UCSD-AML1 (cell line): ENCODE data around the gene CSMD2.
A peak's percentile ranks its signal among the peaks of the same experiment; 100 is the strongest.
"Not testable (repeated sequence)": the region's sequence is repeated elsewhere in the genome, so short reads cannot be mapped to it uniquely, and the experiment has no call there.

Experiments used
- DNase-seq: peaks from one replicate; lab custom pipeline; 2025; ENCODE audit not compliant: unreplicated experiment; lab: John Stamatoyannopoulos, UW

The CSMD2 gene

DNA sequence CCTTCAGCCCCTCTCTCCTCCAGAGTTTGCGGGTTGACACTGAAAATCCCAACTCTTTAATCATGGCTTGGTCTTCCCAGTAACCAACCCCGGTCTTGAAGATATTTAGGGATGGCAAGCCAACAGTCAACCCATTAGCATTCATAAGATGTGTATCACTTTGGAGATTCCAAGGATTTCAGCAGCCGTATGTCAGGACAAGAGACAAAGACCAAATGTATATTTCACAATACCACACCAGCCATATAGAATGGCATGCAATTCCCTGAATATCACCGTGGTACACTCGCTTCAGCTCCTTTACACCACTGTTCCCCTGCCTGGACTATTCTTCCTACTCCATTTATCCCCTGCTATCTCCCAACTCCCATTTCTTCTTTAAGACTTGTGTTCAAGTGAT, 109.2 kb downstream of the CSMD2 start:
- no peak for DNase-seq

- DNase-seq: no peak
These were observed 110.1 kb downstream of the CSMD2 start for GRCh38 chr1:34054920-34055319.

GRCh38 chr1:34053660-34054059, 111.4 kb downstream of the CSMD2 start:
- no peak for DNase-seq

- DNase-seq: no peak
These were observed 112.5 kb downstream of the CSMD2 start for GRCh38 chr1:34052565-34052964.

DNA sequence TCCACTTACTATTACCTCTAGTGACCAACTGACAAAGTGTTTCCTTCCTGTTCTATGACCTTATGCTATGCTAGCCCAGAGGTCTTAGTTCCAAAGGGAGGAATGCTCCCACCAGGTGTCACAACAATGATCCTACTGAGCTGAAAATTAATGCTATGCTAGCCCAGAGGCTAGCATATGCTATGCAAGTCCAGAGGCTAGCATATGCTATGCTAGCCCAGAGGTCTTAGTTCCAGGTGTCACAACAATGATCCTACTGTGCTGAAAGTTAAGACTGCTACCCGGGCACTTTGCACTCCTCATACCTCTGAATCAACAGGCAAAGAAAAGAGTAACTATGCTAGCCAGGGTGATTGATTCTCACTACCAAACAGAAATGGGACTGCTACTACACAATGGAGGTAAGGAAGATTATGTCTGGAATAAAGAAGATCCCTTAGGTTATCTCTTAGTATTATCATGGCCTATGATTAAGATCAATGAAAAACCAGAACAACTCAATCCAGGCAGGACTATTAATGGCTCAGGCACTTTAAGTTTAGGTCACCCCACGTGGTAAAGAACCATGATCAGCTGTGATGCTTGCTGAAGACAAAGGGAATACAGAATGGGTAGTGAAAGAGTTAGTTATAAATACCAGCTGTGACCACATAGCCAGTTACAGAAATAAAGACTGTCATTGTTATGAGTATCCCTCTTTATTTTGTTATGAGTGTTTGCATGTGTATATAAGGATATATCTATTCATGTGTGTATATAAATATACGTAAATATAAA, 114.1 kb downstream of the CSMD2 start:
- DNase-seq: no peak

DNA sequence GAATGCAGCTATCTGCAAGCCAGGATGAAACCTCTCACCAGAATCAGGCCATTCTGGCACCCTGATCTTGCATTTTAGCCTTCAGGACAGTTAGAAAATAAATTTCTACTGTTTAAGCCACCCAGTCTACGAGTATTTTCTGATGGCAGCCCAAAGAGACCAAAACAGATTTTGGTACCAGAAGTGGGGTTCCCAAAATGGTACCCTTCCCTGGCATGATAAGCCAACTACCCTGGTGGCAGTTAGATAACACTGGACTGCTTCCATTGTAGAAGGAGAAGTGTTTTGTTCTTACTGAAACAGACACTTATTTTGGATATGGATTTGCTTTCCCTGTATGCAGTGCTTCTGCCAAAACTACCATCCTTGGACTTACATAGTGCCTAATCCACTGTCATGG, 115.0 kb downstream of the CSMD2 start:
- DNase-seq: no peak

- DNase-seq: no peak
These were observed 115.6 kb downstream of the CSMD2 start for GRCh38 chr1:34049477-34049876.

DNA sequence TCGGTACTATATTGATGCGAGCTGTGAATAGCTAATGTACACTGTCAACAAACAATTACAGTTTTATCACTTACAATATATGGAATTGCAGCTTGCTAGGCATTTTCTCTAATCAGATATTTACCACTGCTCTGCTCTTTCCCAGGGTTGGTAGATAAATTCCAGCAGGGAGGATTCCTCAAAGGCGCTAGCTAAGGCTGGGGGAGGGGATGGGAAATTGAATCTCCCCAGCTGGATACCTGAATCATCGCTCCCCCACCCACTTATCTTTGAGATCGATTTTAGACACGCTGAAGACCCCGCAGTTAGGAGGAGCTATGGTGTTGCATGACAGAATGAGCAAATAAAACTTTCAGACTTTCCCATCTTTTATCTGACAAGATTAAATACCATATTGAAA, 127.2 kb downstream of the CSMD2 start:
- DNase-seq: no peak

- DNase-seq: no peak
These were observed 127.9 kb downstream of the CSMD2 start for GRCh38 chr1:34037109-34037508.

GRCh38 chr1:34034036-34034435, 131.0 kb downstream of the CSMD2 start:
- no peak for DNase-seq

GRCh38 chr1:34029954-34030353, 135.1 kb downstream of the CSMD2 start:
- DNase-seq: no peak

GRCh38 chr1:34029515-34029914, 135.5 kb downstream of the CSMD2 start:
- no peak for DNase-seq

DNA sequence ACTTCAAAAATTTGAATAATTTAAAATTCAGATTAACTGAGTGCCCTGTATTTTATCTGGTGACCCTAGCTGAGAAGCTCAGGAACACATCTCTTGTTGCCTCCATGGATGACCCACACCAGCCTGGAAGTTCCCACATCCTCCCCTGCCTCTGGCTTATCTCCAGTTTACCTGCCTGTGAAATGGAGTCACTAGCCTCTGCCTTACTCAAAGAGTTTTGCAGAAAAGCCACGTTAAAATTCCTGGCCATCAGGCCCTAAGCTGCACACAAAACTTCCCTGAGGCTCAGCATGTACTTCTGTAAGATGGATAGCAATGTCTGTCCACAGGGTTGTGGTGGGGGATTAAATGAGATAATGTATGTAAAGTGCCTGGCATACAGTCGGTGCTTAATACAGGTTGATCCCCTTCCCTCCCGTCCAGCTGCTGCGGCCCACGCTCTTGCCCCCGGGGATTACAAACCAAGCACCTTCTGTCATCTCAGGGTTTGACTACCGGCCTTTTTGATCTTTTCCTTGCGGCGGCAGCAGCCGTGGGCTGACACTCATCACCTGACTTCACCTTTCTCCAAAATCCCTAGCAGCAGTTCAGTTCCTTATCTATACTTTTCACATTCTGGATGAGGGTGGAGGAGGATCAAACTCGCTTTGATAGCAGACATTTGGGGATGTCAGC, 136.5 kb downstream of the CSMD2 start:
- no peak for DNase-seq

DNA sequence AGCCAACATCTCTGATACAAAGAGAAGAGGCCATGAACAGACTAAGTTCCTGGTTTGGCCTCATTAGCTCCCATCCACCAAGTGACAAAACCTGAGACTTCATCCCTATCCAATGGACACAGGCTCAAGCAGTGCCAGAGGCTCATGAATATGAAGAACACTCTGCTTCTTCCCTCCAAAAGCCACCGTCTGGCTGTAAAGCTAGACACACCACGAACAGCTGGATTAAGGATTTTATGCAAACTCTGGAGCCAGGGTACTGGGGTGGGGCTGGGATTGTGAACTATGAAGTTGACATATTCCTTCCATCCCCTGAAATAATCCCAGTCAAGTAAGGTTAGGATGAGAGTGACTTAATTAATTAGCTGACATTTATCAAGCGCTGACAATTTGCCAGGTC, 139.4 kb downstream of the CSMD2 start:
- no peak for DNase-seq

- DNase-seq: no peak
These were observed 140.5 kb downstream of the CSMD2 start for GRCh38 chr1:34024485-34024884.

DNA sequence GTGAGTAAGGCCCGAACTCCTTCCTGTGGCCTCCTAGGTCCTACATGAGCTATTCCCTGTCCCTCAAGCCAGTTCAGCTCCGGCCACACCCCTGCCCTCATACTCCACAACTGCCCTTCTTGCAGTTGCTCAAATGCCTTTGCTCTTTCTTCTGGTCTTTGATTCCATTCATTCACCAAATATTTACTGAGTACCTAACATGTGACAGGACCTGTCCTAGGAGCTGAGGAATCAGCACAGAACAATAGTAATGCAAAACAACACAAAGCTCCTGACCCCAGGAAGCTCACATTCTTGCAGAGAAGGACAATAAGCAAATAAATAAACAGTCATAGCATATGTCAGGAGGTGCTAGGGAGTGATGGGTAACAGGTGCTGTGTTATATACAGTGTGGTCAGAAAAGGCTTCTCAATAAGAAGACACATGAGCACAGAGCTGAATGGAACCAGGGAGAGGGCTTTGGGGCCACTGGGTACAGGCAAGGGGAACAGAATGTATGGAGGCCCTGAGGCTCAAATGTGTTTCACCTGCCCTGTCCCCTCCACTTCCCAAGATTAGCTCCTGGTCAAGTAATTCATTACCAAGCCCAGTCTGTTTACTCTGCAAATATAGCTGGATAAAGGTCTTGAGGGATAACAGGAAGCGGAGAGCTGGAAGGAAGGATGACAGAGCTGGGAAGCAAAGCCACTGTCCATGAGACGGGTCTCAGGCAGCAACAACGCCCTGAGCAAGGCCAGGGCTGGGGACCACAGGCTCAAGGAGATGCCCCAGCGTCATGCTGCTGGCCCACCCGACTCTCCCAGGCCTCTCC, 145.1 kb downstream of the CSMD2 start:
- DNase-seq: no peak

DNA sequence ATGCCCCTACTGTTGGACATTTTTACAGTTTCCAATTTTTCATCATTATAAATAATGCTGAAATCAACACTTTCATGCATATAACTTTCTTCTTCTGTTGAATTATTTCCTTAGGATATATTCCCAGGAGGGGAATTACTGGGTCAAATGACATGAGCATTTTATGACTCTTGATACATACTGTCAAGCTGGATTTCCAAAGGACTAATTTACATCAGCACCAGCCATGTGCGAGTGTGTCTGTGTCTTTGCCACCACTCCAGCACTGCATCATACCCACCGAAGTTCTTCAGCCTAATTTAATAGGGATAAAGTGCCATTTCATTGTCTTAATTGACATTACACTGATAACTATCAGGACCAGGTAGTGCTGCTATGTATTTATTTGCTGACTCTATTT, 146.7 kb downstream of the CSMD2 start:
- DNase-seq: no peak

- not testable (repeated sequence) for DNase-seq
These were observed 148.7 kb downstream of the CSMD2 start for GRCh38 chr1:34016281-34016680.

DNA sequence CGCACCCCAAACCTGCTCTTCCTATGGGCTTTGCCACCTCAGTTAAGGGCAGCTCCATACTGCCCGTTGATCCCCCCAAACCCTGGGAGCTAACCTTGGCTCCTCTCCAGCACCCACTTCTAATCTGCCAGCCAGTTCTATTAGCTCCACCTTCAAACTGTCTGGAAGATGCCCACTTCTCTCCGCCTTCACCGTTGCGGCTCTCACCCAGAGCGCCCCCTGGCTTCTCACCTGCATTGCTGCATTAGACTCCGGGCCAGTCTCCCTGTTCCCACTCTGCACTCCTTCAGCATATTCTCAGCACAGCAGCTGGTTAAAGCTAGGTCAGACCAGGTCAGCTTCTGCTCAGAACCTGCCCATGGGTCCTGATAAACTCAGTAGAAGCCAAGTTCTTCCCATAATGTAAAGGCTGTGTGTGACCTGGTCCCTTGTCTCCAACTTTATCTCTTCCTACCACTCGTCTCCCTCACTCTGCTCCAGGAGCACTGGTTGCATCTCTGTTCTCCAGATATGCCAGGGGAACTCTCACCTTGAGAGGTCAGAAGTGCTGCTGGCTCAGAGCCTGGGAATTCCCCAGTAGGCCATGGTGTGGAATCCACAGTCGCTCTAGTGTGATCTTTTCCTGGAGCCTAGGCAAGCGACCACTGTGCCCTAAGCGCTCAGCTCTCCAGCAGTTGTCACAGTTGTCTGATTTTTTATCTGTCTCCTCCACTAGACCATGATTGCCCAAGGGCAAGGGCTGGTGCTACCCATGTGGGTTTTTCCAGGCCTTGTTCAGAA, 150.9 kb downstream of the CSMD2 start:
- peak; percentile 30 for DNase-seq

DNA sequence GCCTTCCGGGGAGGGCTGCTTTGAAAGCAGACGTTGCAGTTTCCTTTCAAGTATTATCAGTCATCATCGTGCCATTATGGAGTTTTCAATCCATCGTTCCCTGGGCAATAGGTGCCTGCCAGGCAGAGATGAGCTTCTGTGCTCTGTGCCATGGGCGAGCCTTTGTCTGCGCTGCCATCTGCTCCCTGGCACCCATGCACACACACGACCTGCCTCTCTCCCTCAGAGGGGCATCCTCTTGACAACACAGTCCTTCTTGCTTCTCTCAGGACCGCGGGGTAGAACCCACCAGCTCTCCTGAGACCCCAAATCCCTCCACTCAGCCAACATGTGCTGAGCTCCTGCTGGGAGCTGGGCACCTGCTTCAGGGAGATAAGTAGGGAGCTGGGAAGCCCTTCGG, 151.9 kb downstream of the CSMD2 start:
- no peak for DNase-seq

DNA sequence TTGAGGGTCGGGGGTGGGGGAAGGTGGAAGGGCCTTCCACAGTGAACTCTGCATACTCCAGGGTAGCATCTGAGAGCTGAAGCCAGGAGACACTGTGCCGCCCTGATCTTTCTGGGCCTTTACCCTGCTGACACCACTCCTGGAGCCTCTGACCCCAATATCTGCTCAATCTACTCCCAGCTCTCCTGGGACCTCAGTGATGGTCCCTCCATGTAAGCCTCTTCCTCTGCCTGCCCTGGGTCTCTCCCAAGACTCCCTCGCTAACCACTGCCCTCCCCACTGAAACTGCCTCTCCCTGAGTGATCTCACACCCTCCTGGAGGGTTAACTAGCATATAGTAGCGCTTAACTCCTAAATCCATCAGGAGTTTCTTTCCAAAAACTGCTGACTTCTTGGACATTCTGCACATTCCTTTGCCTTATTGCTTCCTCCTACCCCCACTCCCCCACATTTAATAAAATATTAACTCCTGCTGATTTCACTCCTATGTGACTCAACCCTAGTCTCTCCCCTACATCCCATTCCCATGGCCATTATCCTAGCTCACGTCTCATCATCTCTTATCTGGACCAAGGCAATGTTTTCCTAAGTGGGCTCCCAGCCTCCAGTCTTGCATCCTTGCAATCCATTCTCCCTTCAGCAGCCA, 155.6 kb downstream of the CSMD2 start:
- DNase-seq: no peak
